GM20000 (cell line): ENCODE data around the gene RCAN2.
"Not testable (repeated sequence)": the region's sequence is repeated elsewhere in the genome, so short reads cannot be mapped to it uniquely, and the experiment has no call there.

ENCODE experiments used
- DNase-seq: peaks from one replicate; pipeline ENCODE4 v3.0.0; 2012; ENCODE audit warnings: low spot score
- TF ChIP-seq, protein P1 (sequence below): IDR thresholded peaks from 2 replicates; pipeline ENCODE4 v1.5.1; 2012; ENCODE audit warnings: mild to moderate bottlenecking, control low read depth; ENCODE audit errors: extremely low read depth, missing control alignments

Gene RCAN2

GRCh38 chr6:46352541-46353268 lies 138.5 kb downstream of the RCAN2 start:
- no peak for DNase-seq
- TF ChIP-seq, protein P1, sequence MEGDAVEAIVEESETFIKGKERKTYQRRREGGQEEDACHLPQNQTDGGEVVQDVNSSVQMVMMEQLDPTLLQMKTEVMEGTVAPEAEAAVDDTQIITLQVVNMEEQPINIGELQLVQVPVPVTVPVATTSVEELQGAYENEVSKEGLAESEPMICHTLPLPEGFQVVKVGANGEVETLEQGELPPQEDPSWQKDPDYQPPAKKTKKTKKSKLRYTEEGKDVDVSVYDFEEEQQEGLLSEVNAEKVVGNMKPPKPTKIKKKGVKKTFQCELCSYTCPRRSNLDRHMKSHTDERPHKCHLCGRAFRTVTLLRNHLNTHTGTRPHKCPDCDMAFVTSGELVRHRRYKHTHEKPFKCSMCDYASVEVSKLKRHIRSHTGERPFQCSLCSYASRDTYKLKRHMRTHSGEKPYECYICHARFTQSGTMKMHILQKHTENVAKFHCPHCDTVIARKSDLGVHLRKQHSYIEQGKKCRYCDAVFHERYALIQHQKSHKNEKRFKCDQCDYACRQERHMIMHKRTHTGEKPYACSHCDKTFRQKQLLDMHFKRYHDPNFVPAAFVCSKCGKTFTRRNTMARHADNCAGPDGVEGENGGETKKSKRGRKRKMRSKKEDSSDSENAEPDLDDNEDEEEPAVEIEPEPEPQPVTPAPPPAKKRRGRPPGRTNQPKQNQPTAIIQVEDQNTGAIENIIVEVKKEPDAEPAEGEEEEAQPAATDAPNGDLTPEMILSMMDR = no peak

DNA sequence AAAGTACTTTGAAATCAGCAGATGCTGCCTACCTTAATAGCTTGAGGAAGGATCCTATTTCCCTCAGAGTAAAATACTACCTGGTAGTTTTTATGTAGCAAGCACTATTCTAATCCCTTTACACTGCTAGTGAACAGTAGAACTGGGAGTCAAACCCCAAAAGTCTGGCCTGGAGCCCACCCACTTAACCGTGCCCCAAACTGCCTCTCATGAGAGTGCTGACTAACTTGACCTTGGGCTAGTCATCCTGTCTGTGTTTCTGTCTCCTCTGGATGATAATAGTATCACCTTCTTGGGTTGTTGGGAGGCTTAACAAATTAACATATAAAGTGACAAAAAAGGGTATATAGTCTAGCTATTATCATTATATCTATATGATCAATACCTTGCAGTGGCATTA lies 140.5 kb downstream of the RCAN2 start:
- DNase-seq = no peak
- TF ChIP-seq, protein P1 = no peak

DNA sequence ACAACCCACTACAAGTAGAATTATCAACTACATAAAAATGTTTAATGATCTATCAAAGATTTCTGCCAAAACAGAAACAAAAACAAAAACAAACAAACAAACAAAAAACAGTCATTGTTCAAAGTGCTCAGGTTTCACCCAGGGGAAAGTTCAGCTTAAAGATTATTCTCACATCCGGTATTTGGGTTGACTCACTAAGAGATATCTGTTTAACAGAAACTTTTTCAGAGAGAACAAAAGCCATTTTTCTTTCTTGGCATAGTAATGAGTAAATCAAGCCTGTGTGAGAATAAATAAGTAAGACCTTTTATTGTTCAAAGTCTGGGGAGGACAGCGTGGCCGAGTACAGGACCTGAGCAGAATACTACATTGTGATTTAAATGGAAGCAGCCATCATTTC lies 143.6 kb downstream of the RCAN2 start:
- DNase-seq = no peak
- TF ChIP-seq, protein P1 = no peak

GRCh38 chr6:46340246-46340645 lies 151.0 kb downstream of the RCAN2 start:
- TF ChIP-seq, protein P1 = no peak
- no peak for DNase-seq

- TF ChIP-seq, protein P1 = no peak
- peak; percentile 24 for DNase-seq
Measured at GRCh38 chr6:46338131-46338530, 153.1 kb downstream of the RCAN2 start.

DNA sequence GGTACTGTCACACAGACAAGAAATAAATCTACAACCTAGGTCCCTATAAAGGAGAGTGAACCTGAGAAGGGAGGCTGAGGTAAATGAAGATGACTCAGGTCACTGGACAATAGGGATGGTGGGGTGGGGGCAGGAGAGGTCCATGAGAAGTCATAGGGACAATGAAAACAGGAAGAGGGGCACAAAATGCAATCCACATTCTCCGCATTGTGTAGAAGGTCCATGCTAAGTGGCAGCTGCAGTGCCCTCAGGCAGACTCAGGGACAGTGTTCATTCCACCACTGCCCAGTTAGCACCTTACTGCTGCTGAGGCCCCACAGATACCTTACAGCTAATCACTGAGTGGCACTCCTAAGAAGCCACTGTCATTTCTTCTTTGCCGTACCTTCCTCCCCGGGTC lies 156.8 kb downstream of the RCAN2 start:
- no peak for DNase-seq
- TF ChIP-seq, protein P1 = no peak

- DNase-seq = no peak
- TF ChIP-seq, protein P1 = no peak
Measured at GRCh38 chr6:46333481-46333880, 157.8 kb downstream of the RCAN2 start.

DNA sequence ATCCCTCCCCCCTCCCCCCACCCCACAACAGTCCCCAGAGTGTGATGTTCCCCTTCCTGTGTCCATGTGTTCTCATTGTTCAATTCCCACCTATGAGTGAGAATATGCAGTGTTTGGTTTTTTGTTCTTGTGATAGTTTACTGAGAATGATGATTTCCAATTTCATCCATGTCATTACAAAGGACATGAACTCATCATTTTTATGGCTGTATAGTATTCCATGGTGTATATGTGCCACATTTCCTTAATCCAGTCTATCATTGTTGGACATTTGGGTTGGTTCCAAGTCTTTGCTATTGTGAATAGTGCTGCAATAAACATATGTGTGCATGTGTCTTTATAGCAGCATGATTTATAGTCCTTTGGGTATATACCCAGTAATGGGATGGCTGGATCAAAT lies 158.8 kb downstream of the RCAN2 start:
- not testable (repeated sequence) for DNase-seq
